ENCODE measurements around the gene TSHZ2. TPM values are rescaled to one million over a fixed set of nuclear protein-coding genes. Genes with fewer than 3 reads are reported as not detected.

TSHZ2 gene
- total and polyA plus RNA-seq, 9 of the 15 experiments (the other 6 are each of a cell fraction or from before 2014, with no cell fraction given) = 0.03 to 0.20 (median 0.05) TPM; not detected in 4

- TF ChIP-seq TAF1 (IDR thresholded peaks at IDR 0.05; ENCODE audit: control insufficient read depth, extremely low read depth, insufficient read depth, low read length, severe bottlenecking) (no peak), ZBTB1 (CRISPR knock-in tag; IDR thresholded peaks at IDR 0.05; ENCODE audit: borderline replicate concordance, low read depth) (no peak)
- TF ChIP-seq, protein P1, sequence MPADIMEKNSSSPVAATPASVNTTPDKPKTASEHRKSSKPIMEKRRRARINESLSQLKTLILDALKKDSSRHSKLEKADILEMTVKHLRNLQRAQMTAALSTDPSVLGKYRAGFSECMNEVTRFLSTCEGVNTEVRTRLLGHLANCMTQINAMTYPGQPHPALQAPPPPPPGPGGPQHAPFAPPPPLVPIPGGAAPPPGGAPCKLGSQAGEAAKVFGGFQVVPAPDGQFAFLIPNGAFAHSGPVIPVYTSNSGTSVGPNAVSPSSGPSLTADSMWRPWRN (IDR thresholded peaks at IDR 0.05; ENCODE audit: low read depth) = no peak
Observed at GRCh38 chr20:53354314-53354713, 382.2 kb downstream of the TSHZ2 start (continued).

DNA sequence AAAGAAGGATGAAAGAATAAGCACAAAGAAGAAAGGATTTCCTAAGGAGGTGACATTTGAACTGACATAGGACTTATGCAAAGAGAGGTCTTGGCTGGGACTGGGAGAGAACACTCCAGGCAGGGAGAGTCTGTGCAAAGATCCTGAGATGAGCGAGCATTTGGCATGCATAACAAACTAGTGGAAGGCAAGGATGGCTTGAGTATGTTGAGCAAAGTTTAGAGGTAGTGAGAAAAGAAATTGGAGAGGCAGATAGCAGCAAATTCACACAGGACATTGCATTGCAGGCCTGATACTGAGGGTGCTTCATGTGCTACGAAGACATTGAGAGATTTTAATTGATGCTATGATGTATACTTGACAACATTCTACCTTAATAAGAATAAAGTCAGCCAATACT is 383.6 kb downstream of the TSHZ2 start:
- POLR2A ChIA-PET = interaction anchor here (0.9 kb wide), 1 partner anchor 9 kb away, joined by 3 read pairs; no protein-coding TSS in a partner anchor
- ATAC-seq = no peak

More for the DNA sequence above, 383.6 kb downstream of the TSHZ2 start:
- Histone ChIP-seq H3K4me1 (replicated peaks in 1 of 2; ENCODE audit: control insufficient read depth in 2 of 2, insufficient read depth in 2 of 2, low read length in 2 of 2) (no peaks in the 10 kb centered on the region; a peak in 1 of 5 replicates), H3K9ac (ENCODE audit: insufficient read depth in 1 of 2, low read depth in 2 of 2, low read length in 2 of 2) (no peak overlapping the region), H3K9me1 (ENCODE audit: control insufficient read depth, insufficient read depth, low read length) (no peaks in the 10 kb centered on the region), H4K20me1 (replicated peaks; ENCODE audit: control insufficient read depth, insufficient read depth, low read length) (no peaks in the 10 kb centered on the region), H3K27me3 (ENCODE audit: control insufficient read depth in 2 of 2, insufficient read depth in 2 of 2, low read length in 2 of 2) (no peaks in the 10 kb centered on the region; a peak in 1 of 5 replicates), H3K36me3 (ENCODE audit: control insufficient read depth, insufficient read depth, low read length) (no peaks in the 10 kb centered on the region), H3K4me2 (ENCODE audit: insufficient read depth, low read length) (no peak overlapping the region), H2AFZ (ENCODE audit: low read depth, low read length) (no peak overlapping the region), H3K79me2 (ENCODE audit: control insufficient read depth, insufficient read depth, low read length) (no peaks in the 10 kb centered on the region), H3K9me3 (replicated peaks; ENCODE audit: control insufficient read depth, insufficient read depth, low read depth, low read length) (0 out of 2 replicates have a peak, but pooled peaks cover 4% of the 10 kb centered on the region), H3K27ac (ENCODE audit: extremely low read depth, low read depth, low read length) (no peak overlapping the region), H3K4me3 (no peak overlapping the region)
- TF ChIP-seq ZFP1 (CRISPR knock-in tag; IDR thresholded peaks at IDR 0.05) (no peak), ZNF324 (CRISPR knock-in tag; IDR thresholded peaks at IDR 0.05) (peak; percentile 95)
- DNase-seq (ENCODE audit: extremely low read depth in 1 of 4, low spot score in 3 of 4) = no peak
- BruUV-seq (replicated peaks) = no TSS peak
- in situ Hi-C loops (cut with MboI) = no loop called here
- intact Hi-C loops (cut with micrococcal nuclease) = no loop called here
- CTCF ChIA-PET (ENCODE audit: low intra/inter-chr PET ratio) = no interaction called here
- 0% methylated on average over 2 of the region's 2 CpGs for WGBS (ENCODE audit: insufficient coverage, low coverage, missing lambda C conversion rate)
- FAIRE-seq = no peak
